Measurements from ENCODE around the gene ANKS3. TPM values are rescaled to one million over a fixed set of nuclear protein-coding genes. Genes with fewer than 3 reads are reported as not detected.

The ANKS3 gene
- total RNA-seq, 1 experiment from 2014 or later = 25.5 TPM

- no peak overlapping the region for H3K27ac ChIP-seq (ENCODE audit: low read depth, low read length)
- H3K4me3 ChIP-seq (replicated peaks in 1 of 2; ENCODE audit: low read depth in 1 of 2, low read length in 2 of 2) = no peak overlapping the region
- no peaks in the 10 kb centered on the region for H3K9me3 ChIP-seq (ENCODE audit: control insufficient read depth in 1 of 2, insufficient read depth in 1 of 2, low read depth in 1 of 2, low read length in 2 of 2)
- ATAC-seq (no peak), DNase-seq (ENCODE audit: low read depth, low spot score) (no peak)
- H4K20me1 ChIP-seq (ENCODE audit: insufficient read depth) = no peaks in the 10 kb centered on the region
- intact Hi-C loops (cut with micrococcal nuclease) = no loop called here
- no peaks in the 10 kb centered on the region for H3K79me2 ChIP-seq (ENCODE audit: insufficient read depth, low read length)
- no peaks in the 10 kb centered on the region for H3K27me3 ChIP-seq (ENCODE audit: insufficient read depth, low read length)
- ChIA-PET POLR2A (no interaction called here), RAD21 (ENCODE audit: low non-redundant PET in 1 of 2, low total read pairs in 2 of 2, uncharacterized antibody in 2 of 2, unreplicated experiment in 2 of 2) (no interaction called here), CTCF (no interaction called here)
- TF ChIP-seq YY1 (IDR thresholded peaks at IDR 0.05; ENCODE audit: extremely low read depth, insufficient replicate concordance, low read depth, low read length) (no peak), CBX3 (IDR thresholded peaks at IDR 0.05; ENCODE audit: low read depth) (no peak), EZH2phosphoT487 (IDR thresholded peaks at IDR 0.05; ENCODE audit: borderline replicate concordance) (no peak), SP1 (IDR thresholded peaks at IDR 0.05; ENCODE audit: low read depth) (no peak), POLR2A (IDR thresholded peaks at IDR 0.05; ENCODE audit: borderline replicate concordance, extremely low read depth, insufficient read depth, insufficient read length) (no peak), ZBTB33 (IDR thresholded peaks at IDR 0.05; ENCODE audit: extremely low read depth, insufficient replicate concordance, low read length) (no peak)
- H3K4me2 ChIP-seq (ENCODE audit: low read length) = no peak overlapping the region
- no peak overlapping the region for H3K9ac ChIP-seq (ENCODE audit: low read length)
- no peak overlapping the region for H2AFZ ChIP-seq (ENCODE audit: low read depth, low read length, poor library complexity, severe bottlenecking)
- H3K36me3 ChIP-seq (ENCODE audit: control insufficient read depth in 1 of 2, insufficient read depth in 2 of 2, low read length in 2 of 2) = peaks cover 0 to 7% of the 10 kb centered on the region in 2 experiments; a peak in 1 of 4 replicates
- H3K4me1 ChIP-seq (ENCODE audit: control insufficient read depth in 1 of 2, insufficient read depth in 2 of 2, low read length in 2 of 2) = no peaks in the 10 kb centered on the region
- no peaks in the 10 kb centered on the region for H3K9me2 ChIP-seq (ENCODE audit: insufficient read depth)
- BruUV-seq (replicated peaks) = no TSS peak
Measured at GRCh38 chr16:4680673-4681470, 53.2 kb downstream of the ANKS3 start.
